Measurements from ENCODE around the gene FAM43A. TPM values are rescaled to one million over a fixed set of nuclear protein-coding genes. Genes with fewer than 3 reads are reported as not detected.

The FAM43A gene
- total and polyA plus RNA-seq, 9 of the 15 experiments (the other 6 are each of a cell fraction or from before 2014, with no cell fraction given) = 0.03 to 1.2 (median 0.21) TPM

- WGBS (ENCODE audit: insufficient coverage, low coverage, missing lambda C conversion rate) = 1% methylated on average over 9 of the region's 9 CpGs
- ChIA-PET POLR2A (no interaction called here), CTCF (ENCODE audit: low intra/inter-chr PET ratio) (no interaction called here)
- no peaks in the 10 kb centered on the region for H3K4me1 ChIP-seq (replicated peaks in 1 of 2; ENCODE audit: control insufficient read depth in 2 of 2, insufficient read depth in 2 of 2, low read length in 2 of 2)
- no peak for TF ChIP-seq MAX (CRISPR knock-in tag; IDR thresholded peaks at IDR 0.05)
- no peak for TF ChIP-seq BCLAF1 (IDR thresholded peaks at IDR 0.05; ENCODE audit: borderline replicate concordance in 1 of 2, control insufficient read depth in 1 of 2, low read depth in 2 of 2, low read length in 1 of 2)
- no peak for TF ChIP-seq ZNF707 (CRISPR knock-in tag; conservative IDR thresholded peaks at IDR 0.05)
- TF ChIP-seq ZNF830 (CRISPR knock-in tag; IDR thresholded peaks at IDR 0.05) = no peak
- TF ChIP-seq PATZ1 (CRISPR knock-in tag; IDR thresholded peaks at IDR 0.05; ENCODE audit: borderline replicate concordance) = no peak
- TF ChIP-seq ERF (CRISPR knock-in tag; IDR thresholded peaks at IDR 0.05) = no peak
- TF ChIP-seq ZNF79 (CRISPR knock-in tag; IDR thresholded peaks at IDR 0.05; ENCODE audit: low read depth) = no peak
- TF ChIP-seq MYBL2 (IDR thresholded peaks at IDR 0.05; ENCODE audit: low read depth) = no peak
- no peak for TF ChIP-seq MYBL2 (CRISPR knock-in tag; IDR thresholded peaks at IDR 0.05; ENCODE audit: borderline replicate concordance)
- no peak for TF ChIP-seq STAT5A (IDR thresholded peaks at IDR 0.05; ENCODE audit: borderline replicate concordance, low read length)
- TF ChIP-seq PHF20 (IDR thresholded peaks at IDR 0.05; ENCODE audit: partially characterized antibody) = no peak
- no peak for TF ChIP-seq MYNN (IDR thresholded peaks at IDR 0.05)
- TF ChIP-seq MYNN (CRISPR knock-in tag; IDR thresholded peaks at IDR 0.05) = no peak
- TF ChIP-seq ETV6 (IDR thresholded peaks at IDR 0.05; ENCODE audit: borderline replicate concordance in 1 of 2, low read depth in 2 of 2, low read length in 1 of 2) = no peak
- TF ChIP-seq ETV6 (CRISPR knock-in tag; IDR thresholded peaks at IDR 0.05; ENCODE audit: borderline replicate concordance) = no peak
- TF ChIP-seq ZC3H4 (CRISPR knock-in tag; IDR thresholded peaks at IDR 0.05; ENCODE audit: borderline replicate concordance) = no peak
- H4K20me1 ChIP-seq (replicated peaks; ENCODE audit: control insufficient read depth, insufficient read depth, low read length) = no peaks in the 10 kb centered on the region
- FAIRE-seq (no peak), DNase-seq (ENCODE audit: extremely low read depth in 1 of 4, low spot score in 3 of 4) (no peak), ATAC-seq (no peak)
- H3K4me2 ChIP-seq (ENCODE audit: insufficient read depth, low read length) = no peak overlapping the region
- intact Hi-C loops (cut with micrococcal nuclease) (no loop called here), in situ Hi-C loops (cut with MboI) (no loop called here)
- H2AFZ ChIP-seq (ENCODE audit: low read depth, low read length) = no peak overlapping the region
- H3K4me3 ChIP-seq = no peak overlapping the region
- no peaks in the 10 kb centered on the region for H3K9me3 ChIP-seq (replicated peaks; ENCODE audit: control insufficient read depth, insufficient read depth, low read depth, low read length)
- no peaks in the 10 kb centered on the region for H3K79me2 ChIP-seq (ENCODE audit: control insufficient read depth, insufficient read depth, low read length)
- H3K36me3 ChIP-seq (ENCODE audit: control insufficient read depth, insufficient read depth, low read length) = no peaks in the 10 kb centered on the region
- H3K9ac ChIP-seq (ENCODE audit: insufficient read depth in 1 of 2, low read depth in 2 of 2, low read length in 2 of 2) = no peak overlapping the region
- no peak overlapping the region for H3K27ac ChIP-seq (ENCODE audit: extremely low read depth, low read depth, low read length)
- H3K27me3 ChIP-seq (ENCODE audit: control insufficient read depth in 2 of 2, insufficient read depth in 2 of 2, low read length in 2 of 2) = peaks cover 26 to 56% of the 10 kb centered on the region in 2 experiments; a peak in 4 of 5 replicates
- H3K9me1 ChIP-seq (ENCODE audit: control insufficient read depth, insufficient read depth, low read length) = no peaks in the 10 kb centered on the region
- BruUV-seq (replicated peaks) = no TSS peak
Observed at GRCh38 chr3:194713299-194714136, 27.8 kb downstream of the FAM43A start.

Measured in K562 (cell line).